ENCODE data around the gene OXER1.

- TF ChIP-seq CTCF (IDR thresholded peaks at IDR 0.05) (no peak), HOXA7 (CRISPR knock-in tag; IDR thresholded peaks at IDR 0.05) (no peak), CHD4 (IDR thresholded peaks at IDR 0.05; ENCODE audit: borderline replicate concordance) (no peak), SMC3 (IDR thresholded peaks at IDR 0.05) (no peak)
Measured at GRCh38 chr2:42752314-42752713, 11.6 kb downstream of the OXER1 start.
